ENCODE data around the gene ANK3. TPM values are rescaled to one million over a fixed set of nuclear protein-coding genes. Genes with fewer than 3 reads are reported as not detected.
A peak's percentile ranks its signal among the peaks of the same experiment; 100 is the strongest.

The ANK3 gene
- total RNA-seq, 2 donors from 2014 or later, result 55.4 to 126 TPM

GRCh38 chr10:60187691-60188090 lies 202.0 kb downstream of the ANK3 start:
- Histone ChIP-seq H3K36me3 (no peaks in the 10 kb centered on the region), H3K4me1 (ENCODE audit: control insufficient read depth in 1 of 2, low read depth in 2 of 2) (peaks cover 11 to 21% of the 10 kb centered on the region in 2 donors), H3K9me3 (no peaks in the 10 kb centered on the region), H3K27ac (no peak overlapping the region), H3K4me3 (no peak overlapping the region), H3K27me3 (replicated peaks; ENCODE audit: insufficient read depth) (no peaks in the 10 kb centered on the region)
- TF ChIP-seq, protein P1, sequence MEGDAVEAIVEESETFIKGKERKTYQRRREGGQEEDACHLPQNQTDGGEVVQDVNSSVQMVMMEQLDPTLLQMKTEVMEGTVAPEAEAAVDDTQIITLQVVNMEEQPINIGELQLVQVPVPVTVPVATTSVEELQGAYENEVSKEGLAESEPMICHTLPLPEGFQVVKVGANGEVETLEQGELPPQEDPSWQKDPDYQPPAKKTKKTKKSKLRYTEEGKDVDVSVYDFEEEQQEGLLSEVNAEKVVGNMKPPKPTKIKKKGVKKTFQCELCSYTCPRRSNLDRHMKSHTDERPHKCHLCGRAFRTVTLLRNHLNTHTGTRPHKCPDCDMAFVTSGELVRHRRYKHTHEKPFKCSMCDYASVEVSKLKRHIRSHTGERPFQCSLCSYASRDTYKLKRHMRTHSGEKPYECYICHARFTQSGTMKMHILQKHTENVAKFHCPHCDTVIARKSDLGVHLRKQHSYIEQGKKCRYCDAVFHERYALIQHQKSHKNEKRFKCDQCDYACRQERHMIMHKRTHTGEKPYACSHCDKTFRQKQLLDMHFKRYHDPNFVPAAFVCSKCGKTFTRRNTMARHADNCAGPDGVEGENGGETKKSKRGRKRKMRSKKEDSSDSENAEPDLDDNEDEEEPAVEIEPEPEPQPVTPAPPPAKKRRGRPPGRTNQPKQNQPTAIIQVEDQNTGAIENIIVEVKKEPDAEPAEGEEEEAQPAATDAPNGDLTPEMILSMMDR (IDR thresholded peaks at IDR 0.05), result no peak
- ATAC-seq (ENCODE audit: insufficient number of reproducible peaks, low FRiP score, low read depth), result no peak
- no peak for DNase-seq (ENCODE audit: low spot score)

GRCh38 chr10:60186315-60187071 lies 203.2 kb downstream of the ANK3 start:
- Histone ChIP-seq H3K27me3 (replicated peaks; ENCODE audit: insufficient read depth) (no peaks in the 10 kb centered on the region), H3K9me3 (no peaks in the 10 kb centered on the region), H3K4me3 (no peak overlapping the region), H3K27ac (no peak overlapping the region), H3K4me1 (ENCODE audit: control insufficient read depth in 1 of 2, low read depth in 2 of 2) (peaks cover 16 to 29% of the 10 kb centered on the region in 2 donors), H3K36me3 (no peaks in the 10 kb centered on the region)
- TF ChIP-seq, protein P1 (IDR thresholded peaks at IDR 0.05), result no peak
- no peak for ATAC-seq (ENCODE audit: insufficient number of reproducible peaks, low FRiP score, low read depth)
- no peak for DNase-seq (ENCODE audit: low spot score)

- TF ChIP-seq, protein P1 (IDR thresholded peaks at IDR 0.05), result no peak
- no peak for DNase-seq (ENCODE audit: low spot score)
- no peaks in the 10 kb centered on the region for H3K36me3 ChIP-seq
- no peak overlapping the region for H3K27ac ChIP-seq
- no peak overlapping the region for H3K4me3 ChIP-seq
- no peaks in the 10 kb centered on the region for H3K9me3 ChIP-seq
- H3K4me1 ChIP-seq (ENCODE audit: control insufficient read depth in 1 of 2, low read depth in 2 of 2), result peaks cover 16 to 29% of the 10 kb centered on the region in 2 donors
- H3K27me3 ChIP-seq (replicated peaks; ENCODE audit: insufficient read depth), result no peaks in the 10 kb centered on the region
- no peak for ATAC-seq (ENCODE audit: insufficient number of reproducible peaks, low FRiP score, low read depth)
Observed at GRCh38 chr10:60185421-60185820, 204.3 kb downstream of the ANK3 start.

DNA sequence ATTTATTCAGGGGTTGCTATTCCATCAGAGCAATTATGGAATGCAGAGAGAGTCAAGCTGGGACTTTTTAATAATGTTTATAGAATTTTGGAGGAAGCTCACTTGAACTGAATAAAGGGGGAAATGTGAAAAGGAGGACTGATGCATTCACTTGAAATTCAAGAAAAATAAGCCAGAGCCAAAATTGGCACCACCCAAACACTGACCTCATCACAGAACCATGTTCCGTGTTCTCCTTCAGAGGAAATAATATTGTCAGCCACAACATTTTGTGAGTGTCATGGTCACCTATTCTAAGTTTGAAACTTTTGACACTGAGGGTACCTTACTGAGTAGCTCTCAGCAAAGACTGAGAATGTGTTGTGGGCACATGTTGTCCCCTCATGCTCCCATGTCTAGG lies 207.0 kb downstream of the ANK3 start:
- Histone ChIP-seq H3K4me3 (no peak overlapping the region), H3K27me3 (replicated peaks; ENCODE audit: insufficient read depth) (no peaks in the 10 kb centered on the region), H3K4me1 (ENCODE audit: control insufficient read depth in 1 of 2, low read depth in 2 of 2) (peaks cover 16 to 29% of the 10 kb centered on the region in 2 donors), H3K9me3 (no peaks in the 10 kb centered on the region), H3K27ac (peak overlapping the region; percentile 64 to 71), H3K36me3 (no peaks in the 10 kb centered on the region)
- DNase-seq (ENCODE audit: low spot score), result no peak
- TF ChIP-seq, protein P1 (IDR thresholded peaks at IDR 0.05), result no peak
- ATAC-seq (ENCODE audit: insufficient number of reproducible peaks, low FRiP score, low read depth), result no peak

DNA sequence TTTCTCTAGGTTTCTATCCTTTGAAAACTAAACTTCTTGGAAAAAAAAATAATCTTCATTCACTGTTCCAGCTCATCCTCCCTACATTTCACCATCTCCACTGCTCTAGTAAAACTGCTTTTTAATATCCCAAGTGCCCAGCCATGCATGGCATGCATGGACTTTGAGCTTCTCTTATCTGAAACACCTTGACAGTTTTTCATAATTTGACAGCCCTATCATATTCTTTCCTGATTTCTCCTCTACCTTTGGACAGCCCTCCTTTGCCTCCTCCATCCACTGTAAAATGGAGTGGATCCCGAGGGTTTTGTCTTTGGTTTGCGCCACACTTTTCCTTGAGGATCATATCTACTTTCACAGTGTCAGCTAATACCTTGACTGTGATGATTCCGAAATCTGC lies 212.8 kb downstream of the ANK3 start:
- H3K4me1 ChIP-seq (ENCODE audit: control insufficient read depth in 1 of 2, low read depth in 2 of 2), result no peaks in the 10 kb centered on the region
- no peaks in the 10 kb centered on the region for H3K9me3 ChIP-seq
- no peak overlapping the region for H3K4me3 ChIP-seq
- TF ChIP-seq, protein P1 (IDR thresholded peaks at IDR 0.05), result no peak
- no peaks in the 10 kb centered on the region for H3K27me3 ChIP-seq (replicated peaks; ENCODE audit: insufficient read depth)
- DNase-seq (ENCODE audit: low spot score), result no peak
- H3K36me3 ChIP-seq, result no peaks in the 10 kb centered on the region
- ATAC-seq (ENCODE audit: insufficient number of reproducible peaks, low FRiP score, low read depth), result no peak
- H3K27ac ChIP-seq, result no peak overlapping the region

Measured in thoracic aorta (tissue), 2 donors.